ENCODE results near the gene PARD3.
"Not testable (repeated sequence)": the region's sequence is repeated elsewhere in the genome, so short reads cannot be mapped to it uniquely, and the experiment has no call there.

The PARD3 gene

GRCh38 chr10:34427911-34428216, 387.2 kb downstream of the PARD3 start:
- WGBS (ENCODE audit: extremely low coverage, insufficient coverage, insufficient read length) = no CpG with 5 or more reads among the region's 3 CpGs
- peak overlapping the region; percentile 88 for H2BK120ac ChIP-seq (ENCODE audit: insufficient read depth, low read length, poor library complexity)
- peak overlapping the region; percentile 79 for H2BK5ac ChIP-seq (ENCODE audit: low read depth, low read length, poor library complexity)

GRCh38 chr10:34427158-34427910, 387.8 kb downstream of the PARD3 start:
- not testable (repeated sequence) for H4K8ac ChIP-seq (ENCODE audit: low read depth, low read length); H2AFZ ChIP-seq (ENCODE audit: insufficient read depth, low read length, poor library complexity); H3K79me1 ChIP-seq (ENCODE audit: low read length); H3K9ac ChIP-seq (ENCODE audit: low read length); H3K27me3 ChIP-seq (ENCODE audit: insufficient read depth, low read length); H4K12ac ChIP-seq (ENCODE audit: low read depth, low read length); H3K4me1 ChIP-seq (ENCODE audit: control insufficient read depth in 1 of 2, insufficient read depth in 2 of 2, low read length in 2 of 2); H3K23ac ChIP-seq (ENCODE audit: low read length); H3K79me2 ChIP-seq (ENCODE audit: control insufficient read depth, insufficient read depth, low read length, poor library complexity); H3K4me3 ChIP-seq (ENCODE audit: low read depth, low read length); H3K36me3 ChIP-seq (ENCODE audit: control insufficient read depth in 1 of 2, insufficient read depth in 2 of 2, low read length in 2 of 2); H3K9me3 ChIP-seq (ENCODE audit: insufficient read depth, low read depth, low read length)
- H3K4ac ChIP-seq (ENCODE audit: low read depth, low read length) = peak overlapping the region; percentile 75
- H2BK120ac ChIP-seq (ENCODE audit: insufficient read depth, low read length, poor library complexity) = peak overlapping the region; percentile 88
- H4K91ac ChIP-seq (ENCODE audit: low read depth, low read length) = peak overlapping the region; percentile 51
- peak; percentile 93 to 96 for DNase-seq
- peak overlapping the region; percentile 41 for H3K27ac ChIP-seq (ENCODE audit: low read depth, low read length)
- H2AK5ac ChIP-seq (ENCODE audit: low read length) = peak overlapping the region; percentile 98
- peak overlapping the region; percentile 52 for H3K4me2 ChIP-seq (ENCODE audit: low read length)
- peak overlapping the region; percentile 92 for H2BK12ac ChIP-seq (ENCODE audit: low read length)
- peak overlapping the region; percentile 79 for H2BK5ac ChIP-seq (ENCODE audit: low read depth, low read length, poor library complexity)
- peak overlapping the region; percentile 68 for H3K18ac ChIP-seq (ENCODE audit: low read length)
- H3K14ac ChIP-seq (ENCODE audit: low read length) = peak overlapping the region; percentile 67
- WGBS (ENCODE audit: extremely low coverage, insufficient coverage, insufficient read length) = no CpG with 5 or more reads among the region's 20 CpGs

More at GRCh38 chr10:34427911-34428216, 387.2 kb downstream of the PARD3 start:
- Histone ChIP-seq H2BK12ac (ENCODE audit: low read length) (peak overlapping the region; percentile 92), H3K4me1 (ENCODE audit: control insufficient read depth in 1 of 2, insufficient read depth in 2 of 2, low read length in 2 of 2) (peaks cover 3 to 5% of the 10 kb centered on the region in 2 experiments), H3K9ac (ENCODE audit: low read length) (no peak overlapping the region), H2AK5ac (ENCODE audit: low read length) (peak overlapping the region; percentile 98), H4K8ac (ENCODE audit: low read depth, low read length) (no peak overlapping the region), H3K18ac (ENCODE audit: low read length) (peak overlapping the region; percentile 68), H3K27ac (ENCODE audit: low read depth, low read length) (no peak overlapping the region), H3K14ac (ENCODE audit: low read length) (peak overlapping the region; percentile 67), H4K12ac (ENCODE audit: low read depth, low read length) (no peak overlapping the region), H3K4ac (ENCODE audit: low read depth, low read length) (peak overlapping the region; percentile 75), H3K36me3 (ENCODE audit: control insufficient read depth in 1 of 2, insufficient read depth in 2 of 2, low read length in 2 of 2) (no peaks in the 10 kb centered on the region), H3K4me3 (ENCODE audit: low read depth, low read length) (no peak overlapping the region), H3K4me2 (ENCODE audit: low read length) (peak overlapping the region; percentile 47), H3K79me2 (ENCODE audit: control insufficient read depth, insufficient read depth, low read length, poor library complexity) (peaks cover 2% of the 10 kb centered on the region), H3K27me3 (ENCODE audit: insufficient read depth, low read length) (no peaks in the 10 kb centered on the region), H3K9me3 (ENCODE audit: insufficient read depth, low read depth, low read length) (no peaks in the 10 kb centered on the region), H4K91ac (ENCODE audit: low read depth, low read length) (peak overlapping the region; percentile 51), H3K79me1 (ENCODE audit: low read length) (peaks cover 5% of the 10 kb centered on the region), H3K23ac (ENCODE audit: low read length) (no peak overlapping the region), H2AFZ (ENCODE audit: insufficient read depth, low read length, poor library complexity) (no peak overlapping the region)
- DNase-seq = peak; percentile 72 to 84

- H4K8ac ChIP-seq (ENCODE audit: low read depth, low read length); H2BK12ac ChIP-seq (ENCODE audit: low read length); H3K79me2 ChIP-seq (ENCODE audit: control insufficient read depth, insufficient read depth, low read length, poor library complexity); H3K79me1 ChIP-seq (ENCODE audit: low read length); H2BK5ac ChIP-seq (ENCODE audit: low read depth, low read length, poor library complexity); DNase-seq; H2AFZ ChIP-seq (ENCODE audit: insufficient read depth, low read length, poor library complexity); H3K9me3 ChIP-seq (ENCODE audit: insufficient read depth, low read depth, low read length); H3K27me3 ChIP-seq (ENCODE audit: insufficient read depth, low read length); H2BK120ac ChIP-seq (ENCODE audit: insufficient read depth, low read length, poor library complexity); H3K4ac ChIP-seq (ENCODE audit: low read depth, low read length); H2AK5ac ChIP-seq (ENCODE audit: low read length); H3K4me1 ChIP-seq (ENCODE audit: control insufficient read depth in 1 of 2, insufficient read depth in 2 of 2, low read length in 2 of 2); H3K14ac ChIP-seq (ENCODE audit: low read length); H4K12ac ChIP-seq (ENCODE audit: low read depth, low read length); H3K18ac ChIP-seq (ENCODE audit: low read length); H3K36me3 ChIP-seq (ENCODE audit: control insufficient read depth in 1 of 2, insufficient read depth in 2 of 2, low read length in 2 of 2); H3K9ac ChIP-seq (ENCODE audit: low read length); H3K23ac ChIP-seq (ENCODE audit: low read length); H3K4me3 ChIP-seq (ENCODE audit: low read depth, low read length); H4K91ac ChIP-seq (ENCODE audit: low read depth, low read length): not testable (repeated sequence)
- H3K4me2 ChIP-seq (ENCODE audit: low read length) = peak overlapping the region; percentile 52
- WGBS (ENCODE audit: extremely low coverage, insufficient coverage, insufficient read length) = no CpG with 5 or more reads among the region's 7 CpGs
- peak overlapping the region; percentile 41 for H3K27ac ChIP-seq (ENCODE audit: low read depth, low read length)
These were observed 388.4 kb downstream of the PARD3 start for GRCh38 chr10:34426538-34427157.

GRCh38 chr10:34426041-34426440, 389.1 kb downstream of the PARD3 start:
- H2BK120ac ChIP-seq (ENCODE audit: insufficient read depth, low read length, poor library complexity) = no peak overlapping the region
- H3K4me3 ChIP-seq (ENCODE audit: low read depth, low read length) = no peak overlapping the region
- H2BK5ac ChIP-seq (ENCODE audit: low read depth, low read length, poor library complexity) = no peak overlapping the region
- H3K4me1 ChIP-seq (ENCODE audit: control insufficient read depth in 1 of 2, insufficient read depth in 2 of 2, low read length in 2 of 2) = peaks cover 3 to 5% of the 10 kb centered on the region in 2 experiments
- H3K4ac ChIP-seq (ENCODE audit: low read depth, low read length) = no peak overlapping the region
- WGBS (ENCODE audit: extremely low coverage, insufficient coverage, insufficient read length) = no CpG with 5 or more reads among the region's 3 CpGs
- peaks cover 2% of the 10 kb centered on the region for H3K79me2 ChIP-seq (ENCODE audit: control insufficient read depth, insufficient read depth, low read length, poor library complexity)
- H3K79me1 ChIP-seq (ENCODE audit: low read length) = peaks cover 5% of the 10 kb centered on the region
- DNase-seq = no peak
- no peak overlapping the region for H3K9ac ChIP-seq (ENCODE audit: low read length)
- H3K27ac ChIP-seq (ENCODE audit: low read depth, low read length) = no peak overlapping the region
- no peak overlapping the region for H4K8ac ChIP-seq (ENCODE audit: low read depth, low read length)
- H2BK12ac ChIP-seq (ENCODE audit: low read length) = no peak overlapping the region
- H3K4me2 ChIP-seq (ENCODE audit: low read length) = no peak overlapping the region
- H3K9me3 ChIP-seq (ENCODE audit: insufficient read depth, low read depth, low read length) = no peaks in the 10 kb centered on the region
- no peak overlapping the region for H2AFZ ChIP-seq (ENCODE audit: insufficient read depth, low read length, poor library complexity)
- H3K14ac ChIP-seq (ENCODE audit: low read length) = no peak overlapping the region
- no peaks in the 10 kb centered on the region for H3K27me3 ChIP-seq (ENCODE audit: insufficient read depth, low read length)
- no peak overlapping the region for H3K23ac ChIP-seq (ENCODE audit: low read length)
- H3K18ac ChIP-seq (ENCODE audit: low read length) = no peak overlapping the region
- H2AK5ac ChIP-seq (ENCODE audit: low read length) = no peak overlapping the region
- no peak overlapping the region for H4K91ac ChIP-seq (ENCODE audit: low read depth, low read length)
- H4K12ac ChIP-seq (ENCODE audit: low read depth, low read length) = no peak overlapping the region
- H3K36me3 ChIP-seq (ENCODE audit: control insufficient read depth in 1 of 2, insufficient read depth in 2 of 2, low read length in 2 of 2) = no peaks in the 10 kb centered on the region

Measured in trophoblast cell (in vitro differentiated cells and primary cell).